ENCODE measurements around the gene ZNF585A.
"Not testable (repeated sequence)": the region's sequence is repeated elsewhere in the genome, so short reads cannot be mapped to it uniquely, and the experiment has no call there.

Gene ZNF585A

DNA sequence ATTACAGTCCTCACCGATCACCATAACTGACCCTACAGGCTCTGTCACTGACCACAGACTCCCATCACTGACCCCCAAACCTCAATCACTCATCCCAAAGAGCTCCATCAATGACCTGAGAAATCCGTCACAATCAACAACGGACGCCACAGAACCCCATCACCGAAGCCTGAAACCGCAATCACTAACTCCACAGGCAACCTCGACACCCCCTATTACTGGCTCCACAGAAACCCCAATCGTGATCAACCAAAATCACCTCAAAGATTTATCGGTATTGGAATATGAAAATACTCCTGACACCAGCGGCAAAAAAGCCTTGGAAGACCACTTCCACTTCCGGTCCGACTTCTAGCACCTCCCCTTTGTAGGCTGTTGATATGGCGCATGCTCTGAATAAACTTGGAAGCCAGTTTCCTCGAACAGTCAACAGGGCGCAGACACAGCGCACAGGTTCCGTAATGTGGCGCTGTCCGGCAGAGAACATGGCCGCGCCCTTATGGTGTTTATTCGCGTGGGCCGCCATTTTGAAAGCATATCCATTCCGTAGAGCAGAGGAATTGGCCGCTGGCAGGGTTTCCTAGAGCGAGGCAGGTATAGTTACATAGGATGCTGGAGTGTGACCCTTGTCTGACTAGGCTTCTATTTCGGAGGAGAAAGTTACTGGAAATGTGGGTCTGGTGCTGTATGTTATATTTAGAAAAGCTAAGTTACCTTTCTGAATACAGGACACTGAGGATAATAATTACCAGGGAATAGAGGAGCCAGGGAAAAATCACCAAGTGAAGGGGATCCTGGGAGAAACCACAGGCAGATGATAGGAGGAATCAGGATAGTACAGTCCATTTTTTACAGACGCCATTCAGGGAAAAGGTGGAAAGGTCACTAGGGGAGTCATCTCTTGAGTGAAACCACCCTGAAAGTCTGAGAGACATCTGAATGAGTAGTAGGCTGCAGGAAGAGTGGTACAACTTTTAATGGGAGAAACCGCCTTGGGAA is at the start of gene ZNF585A:
Gene ZNF585A (minus strand): TSS at position 328 of the 999 bp plus-strand sequence. CDS start 2,785 bp downstream, outside the sequence.
- peak; percentile 84 for DNase-seq (ENCODE audit: low read depth, low spot score)

DNA sequence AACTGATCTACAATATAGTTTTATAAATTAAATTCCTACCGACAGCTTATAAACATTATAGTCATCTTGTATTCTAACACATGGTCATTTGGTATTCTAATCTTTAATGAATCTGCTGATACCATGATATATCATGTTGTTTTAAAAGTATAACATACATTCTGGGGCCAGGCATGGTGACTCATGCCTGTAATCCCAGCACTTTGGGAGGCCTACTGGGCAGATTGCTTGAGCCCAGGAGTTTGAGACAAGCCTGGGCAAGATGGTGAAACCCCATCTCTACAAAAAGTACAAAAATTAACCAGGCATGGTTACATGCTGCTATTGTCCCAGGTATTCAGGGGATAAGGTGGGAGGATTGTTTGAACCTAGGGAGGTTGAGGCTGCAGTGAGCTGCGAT is 48.6 kb upstream of the ZNF585A start:
- DNase-seq (ENCODE audit: low read depth, low spot score): no peak

- DNase-seq (ENCODE audit: low read depth, low spot score): no peak
Measured at GRCh38 chr19:37220383-37220782, 47.9 kb upstream of the ZNF585A start.

DNA sequence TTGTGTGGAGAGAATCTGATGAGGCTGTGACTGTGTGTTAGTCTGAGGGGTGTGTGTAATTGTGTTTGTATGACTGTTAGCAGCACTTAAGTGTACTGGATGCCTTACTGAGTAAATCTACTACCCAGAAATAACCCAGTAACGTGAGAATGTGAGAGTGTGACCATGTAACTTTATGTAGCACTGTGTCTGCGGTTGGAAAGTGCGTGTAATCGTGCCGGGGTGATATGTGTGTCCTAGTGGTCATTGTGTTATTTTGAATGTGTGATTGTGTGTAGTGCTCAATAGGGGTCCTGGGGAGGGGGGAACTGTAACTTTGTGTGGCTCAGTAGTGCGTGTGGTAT is 46.1 kb upstream of the ZNF585A start:
- DNase-seq (ENCODE audit: low read depth, low spot score): no peak

GRCh38 chr19:37217775-37218591 is 45.5 kb upstream of the ZNF585A start, which contains the start of gene ZNF383:
TSS of gene ZNF383 (plus strand) at chr19:37218214. CDS start at chr19:37230454, 12,240 bp downstream.
- peak; percentile 68 for DNase-seq (ENCODE audit: low read depth, low spot score)

DNA sequence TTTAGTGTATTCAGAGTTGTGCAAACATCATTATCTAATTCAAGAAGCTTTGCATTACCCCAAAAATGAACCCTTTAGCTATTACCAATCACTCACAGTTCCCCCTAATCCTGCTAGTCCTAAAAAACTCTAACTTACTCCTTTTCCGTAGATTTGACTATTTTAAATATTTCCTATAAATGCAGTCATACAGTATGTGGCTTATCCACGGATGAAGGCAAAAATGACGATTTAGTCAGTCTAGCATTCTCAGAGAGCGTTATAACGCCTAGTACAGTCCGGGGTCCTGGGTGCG is 44.9 kb upstream of the ZNF585A start:
- no peak for DNase-seq (ENCODE audit: low read depth, low spot score)

- DNase-seq (ENCODE audit: low read depth, low spot score): no peak
Measured at GRCh38 chr19:37197768-37198167, 25.3 kb upstream of the ZNF585A start.

DNA sequence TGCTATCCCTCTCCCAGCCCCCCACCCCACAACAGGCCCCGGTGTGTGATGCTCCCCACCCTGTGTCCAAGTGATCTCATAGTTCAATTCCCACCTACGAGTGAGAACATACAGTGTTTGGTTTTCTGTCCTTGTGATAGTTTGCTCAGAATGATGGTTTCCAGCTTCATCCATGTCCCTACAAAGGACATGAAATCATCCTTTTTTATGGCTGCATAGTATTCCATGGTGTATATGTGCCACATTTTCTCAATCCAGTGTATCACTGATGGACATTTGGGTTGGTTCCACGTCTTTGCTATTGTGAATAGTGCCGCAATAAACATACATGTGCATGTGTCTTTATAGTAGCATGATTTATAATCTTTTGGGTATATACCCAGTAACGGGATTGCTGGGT is 24.6 kb upstream of the ZNF585A start:
- DNase-seq (ENCODE audit: low read depth, low spot score): not testable (repeated sequence)

- not testable (repeated sequence) for DNase-seq (ENCODE audit: low read depth, low spot score)
Measured at GRCh38 chr19:37195248-37195647, 22.8 kb upstream of the ZNF585A start.

DNA sequence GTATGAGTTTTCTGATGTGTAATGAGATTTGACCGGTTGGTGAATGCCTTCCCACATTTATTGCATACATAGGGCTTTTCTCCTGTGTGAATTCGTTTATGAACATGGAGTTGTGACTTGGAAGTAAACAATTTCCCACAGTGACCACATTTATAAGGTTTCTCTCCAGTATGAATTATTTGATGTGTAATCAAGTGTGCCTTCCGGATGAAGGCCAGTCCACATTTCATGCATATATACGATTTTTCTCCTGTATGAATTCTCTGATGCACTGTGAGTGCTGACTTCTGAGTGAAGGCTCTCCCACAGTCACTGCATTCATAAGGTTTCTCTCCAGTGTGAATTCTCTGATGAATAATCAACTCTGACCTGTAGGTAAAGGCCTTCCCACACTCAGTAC is 13.6 kb upstream of the ZNF585A start:
- DNase-seq (ENCODE audit: low read depth, low spot score): not testable (repeated sequence)

GRCh38 chr19:37165635-37166034 is 6.9 kb downstream of the ZNF585A start:
- DNase-seq (ENCODE audit: low read depth, low spot score): no peak

DNA sequence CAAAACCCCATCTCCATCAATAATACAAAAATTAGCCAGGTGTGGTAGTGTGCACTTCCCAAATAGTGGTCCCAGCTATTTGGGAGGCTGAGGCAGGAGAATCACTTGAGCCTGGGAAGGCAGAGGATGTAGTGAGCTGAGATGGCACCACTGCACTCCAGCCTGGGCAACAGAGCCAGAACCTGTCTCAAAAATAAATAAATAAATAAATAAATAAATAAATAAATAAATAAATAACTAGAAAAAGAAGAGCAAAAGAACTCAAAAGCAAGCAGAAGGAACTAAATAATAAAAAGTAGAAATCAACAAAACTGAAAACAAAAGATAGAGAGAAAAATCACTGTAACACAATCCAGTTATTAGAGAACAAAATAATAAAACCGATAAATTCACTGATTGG is 12.3 kb downstream of the ZNF585A start:
- no peak for DNase-seq (ENCODE audit: low read depth, low spot score)

GRCh38 chr19:37148214-37148613 is 24.3 kb downstream of the ZNF585A start:
- DNase-seq (ENCODE audit: low read depth, low spot score): no peak

GRCh38 chr19:37136111-37136510 is 36.4 kb downstream of the ZNF585A start:
- no peak for DNase-seq (ENCODE audit: low read depth, low spot score)

DNA sequence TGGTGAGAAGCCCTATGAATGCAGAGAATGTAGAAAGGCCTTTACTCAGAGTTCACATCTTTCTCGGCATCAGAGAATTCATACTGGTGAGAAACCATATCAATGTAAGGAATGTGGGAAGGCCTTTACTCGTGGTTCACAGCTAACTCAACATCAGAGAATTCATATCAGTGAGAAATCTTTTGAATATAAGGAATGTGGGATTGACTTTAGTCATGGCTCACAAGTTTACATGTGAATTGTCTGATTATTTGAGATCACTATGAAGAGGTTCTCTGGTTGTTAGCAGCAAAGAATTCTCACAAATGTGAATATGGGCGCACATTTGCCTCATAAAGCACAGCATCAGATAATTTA is 43.7 kb downstream of the ZNF585A start:
- no peak for DNase-seq (ENCODE audit: low read depth, low spot score)

DNA sequence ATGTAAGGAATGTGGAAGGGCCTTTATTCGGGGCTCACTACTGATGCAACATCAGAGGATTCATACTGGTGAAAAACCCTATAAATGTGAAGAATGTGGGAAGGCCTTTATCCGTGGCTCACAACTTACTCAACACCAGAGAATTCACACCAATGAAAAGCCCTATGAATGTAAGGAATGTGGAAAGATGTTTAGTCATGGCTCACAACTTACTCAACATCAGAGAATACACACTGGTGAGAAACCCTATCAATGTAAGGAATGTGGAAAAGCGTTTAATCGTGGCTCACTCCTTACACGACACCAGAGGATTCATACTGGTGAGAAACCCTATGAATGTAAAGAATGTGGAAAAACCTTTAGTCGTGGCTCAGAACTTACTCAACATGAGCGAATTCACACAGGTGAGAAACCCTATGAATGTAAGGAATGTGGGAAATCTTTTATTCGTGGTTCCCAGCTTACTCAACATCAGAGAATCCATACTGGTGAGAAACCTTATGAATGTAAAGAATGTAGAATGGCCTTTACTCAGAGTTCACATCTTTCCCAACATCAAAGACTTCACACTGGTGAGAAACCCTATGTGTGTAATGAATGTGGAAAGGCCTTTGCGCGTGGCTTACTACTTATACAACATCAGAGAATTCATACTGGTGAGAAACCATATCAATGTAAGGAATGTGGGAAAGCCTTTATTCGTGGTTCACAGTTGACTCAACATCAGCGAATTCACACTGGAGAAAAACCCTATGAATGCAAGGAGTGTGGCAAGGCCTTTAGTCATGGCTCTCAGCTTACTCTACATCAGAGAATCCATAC is 44.3 kb downstream of the ZNF585A start:
- DNase-seq (ENCODE audit: low read depth, low spot score): no peak

GRCh38 chr19:37122093-37122492 is 50.4 kb downstream of the ZNF585A start:
- not testable (repeated sequence) for DNase-seq (ENCODE audit: low read depth, low spot score)

GRCh38 chr19:37114001-37114400 is 58.5 kb downstream of the ZNF585A start:
- DNase-seq (ENCODE audit: low read depth, low spot score): no peak

DNA sequence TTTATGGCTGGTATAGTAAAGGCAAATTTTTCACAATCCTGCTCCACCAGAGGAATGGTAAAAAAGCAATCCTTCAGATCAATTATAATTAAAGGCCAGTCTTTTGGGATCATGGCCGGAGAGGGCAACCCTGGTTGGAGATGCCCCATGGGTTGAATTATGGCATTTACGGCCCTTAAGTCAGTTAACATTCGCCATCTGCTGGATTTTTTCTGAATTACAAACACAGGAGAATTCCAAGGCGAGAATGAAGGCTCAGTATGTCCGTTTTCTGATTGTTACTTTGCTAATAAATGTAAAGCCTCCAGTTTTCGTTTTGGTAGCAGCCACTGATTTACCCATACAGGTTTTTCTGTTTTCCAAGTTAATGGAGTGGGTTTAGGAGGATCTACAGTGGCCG is 60.7 kb downstream of the ZNF585A start:
- not testable (repeated sequence) for DNase-seq (ENCODE audit: low read depth, low spot score)

DNA sequence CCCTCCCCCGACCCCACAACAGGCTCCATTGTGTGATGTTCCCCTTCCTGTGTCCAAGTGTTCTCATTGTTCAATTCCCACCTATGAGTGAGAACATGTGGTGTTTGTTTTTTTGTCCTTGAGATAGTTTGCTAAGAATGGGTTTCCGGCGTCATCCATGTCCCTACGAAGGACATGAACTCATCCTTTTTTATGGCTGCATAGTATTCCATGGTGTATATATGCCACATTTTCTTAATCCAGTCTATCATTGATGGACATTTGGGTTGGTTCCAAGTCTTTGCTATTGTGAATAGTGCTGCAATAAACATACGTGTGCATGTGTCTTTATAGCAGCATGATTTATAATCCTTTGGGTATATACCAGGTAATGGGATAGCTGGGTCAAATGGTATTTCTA is 68.4 kb downstream of the ZNF585A start:
- DNase-seq (ENCODE audit: low read depth, low spot score): not testable (repeated sequence)

DNA sequence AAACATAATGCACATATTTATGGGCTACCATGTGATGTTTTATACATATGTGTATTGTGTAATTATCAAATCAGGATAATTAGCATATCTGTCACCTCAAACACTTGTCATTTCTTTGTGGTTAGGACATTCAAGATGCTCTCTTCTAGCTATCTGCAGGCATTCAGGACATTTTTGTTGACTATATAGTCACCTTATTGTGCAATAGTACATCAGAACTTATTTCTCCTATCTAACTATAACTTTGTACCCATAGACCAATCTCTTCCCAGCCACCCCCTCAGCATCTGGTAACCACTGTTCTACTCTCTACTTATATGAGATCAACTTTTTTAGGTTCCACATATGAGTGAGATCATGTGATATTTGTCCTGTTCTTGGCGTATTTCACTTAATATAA is 73.9 kb downstream of the ZNF585A start:
- no peak for DNase-seq (ENCODE audit: low read depth, low spot score)

DNA sequence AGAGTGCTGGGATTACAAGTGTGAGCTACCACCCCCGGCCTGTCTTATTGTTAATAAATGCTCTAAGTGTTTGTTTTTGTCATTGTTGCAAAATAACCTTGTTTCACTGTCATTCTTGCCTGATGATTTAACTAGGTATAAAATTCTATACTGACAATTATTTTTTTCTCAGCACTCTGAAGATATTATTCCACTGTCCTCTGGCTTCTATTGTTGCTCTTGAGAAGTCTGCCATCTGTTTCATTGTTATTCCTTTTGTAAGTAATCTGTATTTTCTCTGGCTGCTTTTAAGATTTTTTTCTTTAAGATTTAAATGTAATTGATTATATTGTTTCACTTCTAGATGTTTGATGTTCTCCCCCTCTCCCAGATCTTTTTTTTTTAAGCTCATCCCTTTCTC is 76.6 kb downstream of the ZNF585A start:
- no peak for DNase-seq (ENCODE audit: low read depth, low spot score)
